ENCODE results near the gene PRPF4. TPM values are rescaled to one million over a fixed set of nuclear protein-coding genes. Genes with fewer than 3 reads are reported as not detected.
A peak's percentile ranks its signal among the peaks of the same experiment; 100 is the strongest.
"Not testable (repeated sequence)": the region's sequence is repeated elsewhere in the genome, so short reads cannot be mapped to it uniquely, and the experiment has no call there.

PRPF4 gene
- total RNA-seq = 23.1 and 23.7 TPM in 2 replicates

GRCh38 chr9:113275157-113276131, at the start of gene PRPF4, which contains the start of gene CDC26:
PRPF4 (plus strand) TSS chr9:113275658; CDS start chr9:113275744, 86 bp downstream.
CDC26 (minus strand) TSS chr9:113275572; CDS start chr9:113272507, 3,065 bp downstream.
- peak; percentile 93 for DNase-seq (ENCODE audit: extremely low read depth, low read depth, low spot score)

- DNase-seq (ENCODE audit: extremely low read depth, low read depth, low spot score) = no peak
Observed at GRCh38 chr9:113227436-113227835, 48.0 kb upstream of the PRPF4 start.

- no peak for DNase-seq (ENCODE audit: extremely low read depth, low read depth, low spot score)
Observed at GRCh38 chr9:113228130-113228665, 47.3 kb upstream of the PRPF4 start.

GRCh38 chr9:113231701-113232100, 43.8 kb upstream of the PRPF4 start:
- no peak for DNase-seq (ENCODE audit: extremely low read depth, low read depth, low spot score)

DNA sequence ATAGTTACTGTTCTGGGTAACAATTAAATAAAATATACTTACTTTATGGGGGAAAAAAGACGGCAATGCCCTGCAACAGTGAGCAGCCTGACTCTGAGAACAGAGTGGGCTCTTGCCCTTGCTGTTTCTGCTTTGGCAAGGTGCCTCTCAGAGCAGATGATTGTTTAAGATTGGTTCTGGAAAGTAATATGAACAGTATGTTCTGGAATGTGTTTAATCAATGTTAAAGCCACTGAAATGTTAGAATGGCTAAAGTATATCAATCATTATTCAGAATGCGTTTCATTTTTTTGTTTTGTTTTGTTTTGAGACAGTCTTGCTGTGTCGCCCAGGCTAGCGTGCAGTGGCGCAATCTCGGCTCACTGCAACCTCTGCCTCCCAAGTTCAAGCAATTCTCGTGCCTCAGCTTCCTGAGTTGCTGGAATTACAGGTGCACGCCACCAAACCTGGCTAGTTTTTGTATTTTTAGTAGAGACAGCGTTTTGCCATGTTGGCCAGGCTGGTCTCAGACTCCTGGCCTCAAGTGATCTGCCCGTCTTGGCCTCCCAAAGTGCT, 39.7 kb upstream of the PRPF4 start:
- not testable (repeated sequence) for DNase-seq (ENCODE audit: extremely low read depth, low read depth, low spot score)

DNA sequence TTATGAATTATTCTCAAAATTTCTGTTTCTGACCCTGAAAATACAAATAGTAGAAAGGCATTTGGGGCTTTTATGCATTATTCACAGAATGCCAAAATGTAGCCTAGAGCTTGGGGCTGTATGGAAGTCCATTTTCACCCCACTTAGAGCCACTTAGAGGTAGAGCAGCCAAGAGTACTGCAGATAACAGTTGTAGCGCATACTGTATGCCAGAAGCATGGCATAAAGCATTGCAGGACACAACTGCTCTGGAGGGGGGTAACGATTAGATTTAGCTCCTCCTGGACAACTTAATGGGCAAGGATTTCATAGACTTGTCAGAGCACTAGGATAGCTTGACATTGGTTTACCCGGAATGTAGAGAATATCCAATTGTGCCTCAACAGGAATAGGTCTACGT, 38.4 kb upstream of the PRPF4 start:
- DNase-seq (ENCODE audit: extremely low read depth, low read depth, low spot score) = no peak

GRCh38 chr9:113238202-113238858, 37.1 kb upstream of the PRPF4 start:
- no peak for DNase-seq (ENCODE audit: extremely low read depth, low read depth, low spot score)

- DNase-seq (ENCODE audit: extremely low read depth, low read depth, low spot score) = no peak
Observed at GRCh38 chr9:113238859-113239232, 36.6 kb upstream of the PRPF4 start.

GRCh38 chr9:113241161-113241560, 34.3 kb upstream of the PRPF4 start:
- DNase-seq (ENCODE audit: extremely low read depth, low read depth, low spot score) = no peak

- DNase-seq (ENCODE audit: extremely low read depth, low read depth, low spot score) = no peak
Observed at GRCh38 chr9:113244556-113244955, 30.9 kb upstream of the PRPF4 start.

GRCh38 chr9:113245894-113246293, 29.6 kb upstream of the PRPF4 start:
- no peak for DNase-seq (ENCODE audit: extremely low read depth, low read depth, low spot score)

- no peak for DNase-seq (ENCODE audit: extremely low read depth, low read depth, low spot score)
Observed at GRCh38 chr9:113246928-113247327, 28.5 kb upstream of the PRPF4 start.

DNA sequence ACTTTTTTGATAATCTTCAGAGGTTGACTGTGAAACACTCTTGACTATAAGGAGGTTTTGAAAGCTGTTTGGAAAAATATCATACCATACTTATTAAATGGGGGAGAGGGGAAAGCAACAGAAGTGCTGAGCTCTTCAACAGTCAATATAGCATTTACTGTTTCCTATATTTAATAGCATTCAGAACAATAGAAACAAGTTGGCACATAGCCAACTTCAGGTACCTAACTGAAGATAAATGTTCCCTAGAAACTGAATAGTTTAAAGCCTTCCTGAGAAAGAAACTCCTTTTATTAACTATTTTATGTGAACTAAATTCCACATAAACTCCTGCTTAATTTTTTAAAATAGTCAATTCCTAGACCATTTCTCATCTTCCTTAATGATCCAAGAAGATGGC, 27.8 kb upstream of the PRPF4 start:
- no peak for DNase-seq (ENCODE audit: extremely low read depth, low read depth, low spot score)

DNA sequence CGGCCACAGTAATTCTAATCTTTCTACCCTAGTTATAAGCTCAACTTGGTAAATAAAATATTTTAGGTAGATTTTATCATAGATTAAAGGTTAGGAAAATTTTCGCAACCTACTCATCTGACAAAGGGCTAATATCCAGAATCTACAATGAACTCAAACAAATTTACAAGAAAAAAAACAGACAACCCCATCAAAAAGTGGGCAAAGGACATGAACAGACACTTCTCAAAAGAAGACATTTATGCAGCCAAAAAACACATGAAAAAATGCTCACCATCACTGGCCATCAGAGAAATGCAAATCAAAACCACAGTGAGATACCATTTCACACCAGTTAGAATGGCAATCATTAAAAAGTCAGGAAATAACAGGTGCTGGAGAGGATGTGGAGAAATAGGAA, 25.8 kb upstream of the PRPF4 start:
- DNase-seq (ENCODE audit: extremely low read depth, low read depth, low spot score) = not testable (repeated sequence)

- DNase-seq (ENCODE audit: extremely low read depth, low read depth, low spot score) = no peak
Observed at GRCh38 chr9:113250807-113251206, 24.7 kb upstream of the PRPF4 start.

DNA sequence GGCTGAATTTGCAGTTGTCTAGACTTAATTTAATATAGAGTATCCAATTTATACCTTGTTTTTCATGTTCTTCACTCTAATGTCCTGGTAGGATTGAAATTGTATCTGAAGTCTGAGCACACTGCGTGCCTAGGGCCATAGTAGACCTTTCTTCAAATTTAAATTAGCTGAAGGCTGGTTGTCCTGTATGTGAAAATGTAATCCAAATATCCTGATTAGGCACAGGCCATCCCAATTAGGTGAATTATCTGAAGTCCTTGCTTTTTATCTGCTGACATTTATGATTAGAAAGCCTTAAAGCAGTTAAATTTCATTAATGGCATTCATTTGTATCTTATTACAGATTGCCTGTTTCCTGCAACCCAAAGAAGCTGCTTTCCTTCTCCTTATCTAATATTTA, 20.5 kb upstream of the PRPF4 start:
- no peak for DNase-seq (ENCODE audit: extremely low read depth, low read depth, low spot score)

- no peak for DNase-seq (ENCODE audit: extremely low read depth, low read depth, low spot score)
Observed at GRCh38 chr9:113255438-113255837, 20.0 kb upstream of the PRPF4 start.

DNA sequence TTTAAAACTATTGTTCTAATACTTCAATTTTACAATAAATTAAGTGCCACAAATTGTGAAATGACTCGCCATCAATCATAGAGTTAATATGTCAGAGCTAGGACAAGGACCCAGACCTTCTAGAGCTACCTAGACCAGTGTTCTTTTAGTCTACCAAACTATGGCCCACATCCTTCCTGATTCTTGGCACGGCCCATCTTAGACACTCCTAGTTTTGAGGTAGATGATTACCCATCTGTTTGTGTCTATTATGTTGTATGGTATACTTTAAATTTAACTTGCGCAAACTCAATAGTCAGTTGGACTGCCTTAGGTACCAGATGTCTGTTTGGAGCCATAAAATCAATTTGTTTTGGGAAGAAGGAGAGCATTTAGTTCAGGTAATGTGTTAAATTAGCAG, 17.6 kb upstream of the PRPF4 start:
- no peak for DNase-seq (ENCODE audit: extremely low read depth, low read depth, low spot score)

DNA sequence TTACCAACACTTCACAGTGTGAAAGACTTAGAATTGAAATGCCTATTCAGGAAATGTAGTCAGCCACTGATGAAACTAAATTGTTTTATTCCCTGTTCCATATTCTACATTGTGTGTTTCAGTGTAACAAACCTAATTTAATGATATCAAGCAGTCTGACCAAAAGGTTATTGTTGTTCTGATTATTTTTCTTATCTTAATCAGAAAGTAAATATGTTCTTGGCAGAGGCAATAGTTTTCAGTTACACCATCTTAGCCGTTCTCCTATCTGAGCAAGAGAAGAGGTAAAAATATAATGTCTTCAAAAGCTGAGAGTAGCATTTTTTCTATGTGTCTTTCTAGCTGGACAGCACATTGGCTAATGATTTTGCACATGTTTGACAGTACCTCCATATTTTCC, 17.2 kb upstream of the PRPF4 start:
- DNase-seq (ENCODE audit: extremely low read depth, low read depth, low spot score) = no peak

GRCh38 chr9:113261917-113262671, 13.4 kb upstream of the PRPF4 start:
- no peak for DNase-seq (ENCODE audit: extremely low read depth, low read depth, low spot score)

GRCh38 chr9:113266174-113266573, 9.3 kb upstream of the PRPF4 start:
- DNase-seq (ENCODE audit: extremely low read depth, low read depth, low spot score) = no peak

Data from glomerular endothelial cell (primary cell).